Keratinocyte (primary cell): ENCODE results near the gene ZFX.

ENCODE experiments used
- CTCF ChIP-seq, 3 experiments: IDR thresholded peaks in 1 of 3; conservative IDR thresholded peaks in 1 of 3; optimal IDR thresholded peaks in 1 of 3; 2 replicates in 2 of 3; 3 replicates in 1 of 3; pipeline versions ENCODE3 to v1.5.1; 2011; ENCODE audit warnings: low read length in 3 of 3, mild to moderate bottlenecking in 3 of 3, moderate library complexity in 2 of 3, control low read depth in 1 of 3, inconsistent platforms in 1 of 3; ENCODE audit not compliant: insufficient read depth in 2 of 3; ENCODE audit errors: extremely low read depth in 1 of 3
- EZH2 ChIP-seq: IDR thresholded peaks from one replicate; pipeline ENCODE4 v1.6.1; 2012; ENCODE audit warnings: inconsistent platforms, mild to moderate bottlenecking, low read length, moderate library complexity

DNA sequence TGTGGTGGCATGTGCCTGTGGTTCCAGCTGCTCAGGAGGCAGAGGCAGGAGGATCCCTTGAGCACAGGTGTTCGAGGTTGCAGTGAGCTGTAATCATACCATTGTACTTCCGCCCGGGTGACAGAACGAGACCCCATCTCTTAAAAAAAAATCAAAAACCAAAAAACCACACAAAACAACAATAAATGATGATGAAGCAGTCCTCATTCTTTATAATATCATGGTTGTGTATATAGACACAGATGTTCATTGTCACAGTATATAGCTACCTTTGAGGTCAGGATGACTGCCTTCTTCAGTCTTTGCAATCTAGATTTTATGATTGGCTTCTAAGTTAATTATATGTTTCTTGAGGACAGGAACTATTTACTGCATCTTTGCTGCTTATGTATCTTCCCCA, 37.0 kb downstream of the ZFX start:
- no peak for TF ChIP-seq CTCF (optimal IDR thresholded peaks at IDR 0.05 in 1 of 3, IDR thresholded peaks at IDR 0.05 in 1 of 3, conservative IDR thresholded peaks at IDR 0.05 in 1 of 3; ENCODE audit: extremely low read depth in 1 of 3, insufficient read depth in 2 of 3, low read length in 3 of 3)
- TF ChIP-seq EZH2 = no peak
